Keratinocyte (primary cell): ENCODE results near the gene ELMO3. TPM values are rescaled to one million over a fixed set of nuclear protein-coding genes. Genes with fewer than 3 reads are reported as not detected.
A peak's percentile ranks its signal among the peaks of the same experiment; 100 is the strongest.

ENCODE experiments used
- DNase-seq: peaks from one replicate; pipeline ENCODE4 v3.0.0-alpha.2; 2011; ENCODE audit warnings: low read depth, missing footprints, low spot score
- FAIRE-seq: peaks from 2 replicates; lab custom pipeline; 2011; peaks lifted over from hg19 to GRCh38; lab: Jason Lieb, UNC
- H2AFZ ChIP-seq: 2 replicates; pipeline ENCODE4 v1.6.0; 2012; ENCODE audit warnings: low read length, control low read depth, inconsistent platforms; ENCODE audit not compliant: control insufficient read depth
- H3K27ac ChIP-seq: 2 replicates; pipeline ENCODE4 v1.5.1; 2011; ENCODE audit warnings: low read length; ENCODE audit not compliant: control insufficient read depth, insufficient read depth
- H3K27me3 ChIP-seq: 3 replicates; pipeline ENCODE4 v1.6.0; 2011; ENCODE audit warnings: low read length; ENCODE audit not compliant: control insufficient read depth, insufficient read depth; ENCODE audit errors: extremely low read depth
- H3K36me3 ChIP-seq, 2 experiments: 2 replicates in 1 of 2; 3 replicates in 1 of 2; pipeline ENCODE4 v1.5.1; 2011; ENCODE audit warnings: low read length in 2 of 2, mild to moderate bottlenecking in 1 of 2; ENCODE audit not compliant: control insufficient read depth in 2 of 2, insufficient read depth in 2 of 2; ENCODE audit errors: extremely low read depth in 1 of 2
- H3K4me1 ChIP-seq: 3 replicates; pipeline ENCODE4 v1.5.1; 2011; ENCODE audit warnings: low read length; ENCODE audit not compliant: control insufficient read depth, insufficient read depth; ENCODE audit errors: extremely low read depth
- H3K4me2 ChIP-seq: 3 replicates; pipeline ENCODE4 v1.6.0; 2011; ENCODE audit warnings: low read depth, low read length; ENCODE audit not compliant: control insufficient read depth, insufficient read depth; ENCODE audit errors: extremely low read depth
- H3K4me3 ChIP-seq, 3 experiments: fragments of 200-600 bp in 1 of 3; sonication (generic) in 1 of 3; 2 replicates in 2 of 3; 3 replicates in 1 of 3; pipeline ENCODE4 v1.5.1; 2011 to 2016; ENCODE audit warnings: low read length in 3 of 3, mild to moderate bottlenecking in 3 of 3, control low read depth in 2 of 3, inconsistent platforms in 1 of 3, low read depth in 1 of 3, mixed read lengths in 1 of 3, mixed run types in 1 of 3, moderate library complexity in 1 of 3; ENCODE audit not compliant: control insufficient read depth in 2 of 3, insufficient read depth in 2 of 3; ENCODE audit errors: extremely low read depth in 1 of 3
- H3K79me2 ChIP-seq: 2 replicates; pipeline ENCODE4 v1.6.0; 2012; ENCODE audit warnings: low read length; ENCODE audit not compliant: control insufficient read depth, insufficient read depth
- H3K9ac ChIP-seq: 3 replicates; pipeline ENCODE4 v1.6.0; 2011; ENCODE audit warnings: low read length; ENCODE audit not compliant: control insufficient read depth, insufficient read depth; ENCODE audit errors: extremely low read depth
- H3K9me1 ChIP-seq: 3 replicates; pipeline ENCODE4 v1.6.0; 2011; ENCODE audit warnings: low read length; ENCODE audit not compliant: control insufficient read depth, insufficient read depth; ENCODE audit errors: extremely low read depth
- H3K9me3 ChIP-seq: 2 replicates; pipeline ENCODE4 v1.5.1; 2012; ENCODE audit warnings: low read depth, low read length; ENCODE audit not compliant: control insufficient read depth
- H4K20me1 ChIP-seq: 3 replicates; pipeline ENCODE4 v1.6.0; 2011; ENCODE audit warnings: low read length; ENCODE audit not compliant: control insufficient read depth, insufficient read depth; ENCODE audit errors: extremely low read depth
- EZH2 ChIP-seq: IDR thresholded peaks from one replicate; pipeline ENCODE4 v1.6.1; 2012; ENCODE audit warnings: inconsistent platforms, mild to moderate bottlenecking, low read length, moderate library complexity
- dilution Hi-C: fragments of 300-500 bp; cut with MboI; formaldehyde crosslinking; loops from one replicate; pipeline ENCODE4 v1.7.0; 2020; ENCODE audit warnings: low sequenced_read_pairs; ENCODE audit not compliant: extremely low pct_ligation_motif_present
- polyA plus RNA-seq, 5 experiments: library from polyadenylated mRNA; depleted of rRNA in 3 of 5; stranded (reverse) in 3 of 5; stranded (forward) in 1 of 5; unstranded in 1 of 5; fragments of >200 nt; gene quantifications; 1 replicate in 1 of 5; 2 replicates in 3 of 5; 3 replicates in 1 of 5; pipeline versions ENCODE4 v1.2.1 to v1.2.3, GENCODE V29; 2011 to 2012; ENCODE audit warnings: missing spikeins in 2 of 5, low read depth in 1 of 5, low replicate concordance in 1 of 5
- TF ChIP-seq, protein P1 (sequence below), 3 experiments: IDR thresholded peaks in 1 of 3; conservative IDR thresholded peaks in 1 of 3; optimal IDR thresholded peaks in 1 of 3; 2 replicates in 2 of 3; 3 replicates in 1 of 3; pipeline versions ENCODE3 to v1.5.1; 2011; ENCODE audit warnings: low read length in 3 of 3, mild to moderate bottlenecking in 3 of 3, moderate library complexity in 2 of 3, control low read depth in 1 of 3, inconsistent platforms in 1 of 3; ENCODE audit not compliant: insufficient read depth in 2 of 3; ENCODE audit errors: extremely low read depth in 1 of 3

ELMO3 gene
- polyA plus RNA-seq, 1 donor (not counting 4 experiments of a cell fraction or from before 2014, with no cell fraction given): 21.0 TPM

DNA sequence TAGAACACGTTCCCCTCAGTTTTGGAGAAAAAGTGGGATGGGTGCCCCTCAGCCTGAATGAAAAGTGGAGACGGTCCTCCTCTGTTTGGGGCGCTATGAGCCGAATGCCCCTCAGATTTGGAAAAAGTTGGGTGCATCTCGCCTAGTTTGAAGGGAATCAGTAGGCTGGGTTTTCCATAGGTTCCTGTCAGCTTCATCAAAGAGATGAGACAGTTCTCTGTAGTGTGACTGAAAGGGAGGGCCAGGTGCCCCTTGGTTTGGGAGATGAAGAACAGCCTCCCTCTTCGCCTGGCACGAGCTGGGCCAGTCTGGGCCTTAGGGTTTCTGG, 49.1 kb downstream of the ELMO3 start:
- Histone ChIP-seq H4K20me1 (no peaks in the 10 kb centered on the region), H3K4me1 (peaks cover 43% of the 10 kb centered on the region), H2AFZ (peak overlapping the region; percentile 81), H3K27ac (no peak overlapping the region), H3K36me3 (peaks cover 0 to 5% of the 10 kb centered on the region in 2 experiments), H3K9me3 (no peaks in the 10 kb centered on the region), H3K4me2 (peak overlapping the region; percentile 82), H3K9ac (peak overlapping the region; percentile 53), H3K27me3 (peaks cover 18% of the 10 kb centered on the region), H3K4me3 (peak overlapping the region; percentile 40 to 62 (median 57)), H3K79me2 (peaks cover 10% of the 10 kb centered on the region), H3K9me1 (no peaks in the 10 kb centered on the region)
- DNase-seq (no peak), FAIRE-seq (no peak)
- dilution Hi-C loops: no loop called here
- no peak for TF ChIP-seq EZH2
- TF ChIP-seq, protein P1, sequence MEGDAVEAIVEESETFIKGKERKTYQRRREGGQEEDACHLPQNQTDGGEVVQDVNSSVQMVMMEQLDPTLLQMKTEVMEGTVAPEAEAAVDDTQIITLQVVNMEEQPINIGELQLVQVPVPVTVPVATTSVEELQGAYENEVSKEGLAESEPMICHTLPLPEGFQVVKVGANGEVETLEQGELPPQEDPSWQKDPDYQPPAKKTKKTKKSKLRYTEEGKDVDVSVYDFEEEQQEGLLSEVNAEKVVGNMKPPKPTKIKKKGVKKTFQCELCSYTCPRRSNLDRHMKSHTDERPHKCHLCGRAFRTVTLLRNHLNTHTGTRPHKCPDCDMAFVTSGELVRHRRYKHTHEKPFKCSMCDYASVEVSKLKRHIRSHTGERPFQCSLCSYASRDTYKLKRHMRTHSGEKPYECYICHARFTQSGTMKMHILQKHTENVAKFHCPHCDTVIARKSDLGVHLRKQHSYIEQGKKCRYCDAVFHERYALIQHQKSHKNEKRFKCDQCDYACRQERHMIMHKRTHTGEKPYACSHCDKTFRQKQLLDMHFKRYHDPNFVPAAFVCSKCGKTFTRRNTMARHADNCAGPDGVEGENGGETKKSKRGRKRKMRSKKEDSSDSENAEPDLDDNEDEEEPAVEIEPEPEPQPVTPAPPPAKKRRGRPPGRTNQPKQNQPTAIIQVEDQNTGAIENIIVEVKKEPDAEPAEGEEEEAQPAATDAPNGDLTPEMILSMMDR (optimal IDR thresholded peaks at IDR 0.05 in 1 of 3, IDR thresholded peaks at IDR 0.05 in 1 of 3, conservative IDR thresholded peaks at IDR 0.05 in 1 of 3; ENCODE audit: extremely low read depth in 1 of 3, insufficient read depth in 2 of 3, low read length in 3 of 3): no peak

- no peak for DNase-seq
- H3K9me1 ChIP-seq: no peaks in the 10 kb centered on the region
- peak within 1 kb of the TSS; percentile 53 for H3K9ac ChIP-seq
- peak within 1 kb of the TSS; percentile 40 to 62 (median 57) for H3K4me3 ChIP-seq
- TF ChIP-seq, protein P1 (optimal IDR thresholded peaks at IDR 0.05 in 1 of 3, IDR thresholded peaks at IDR 0.05 in 1 of 3, conservative IDR thresholded peaks at IDR 0.05 in 1 of 3; ENCODE audit: extremely low read depth in 1 of 3, insufficient read depth in 2 of 3, low read length in 3 of 3): peak in 2 of 3 experiments; percentile 3 to 49
- no peak for TF ChIP-seq EZH2
- H3K27ac ChIP-seq: no peak within 1 kb of the TSS
- dilution Hi-C loops: no loop called here
- FAIRE-seq: no peak
- H3K9me3 ChIP-seq: no peaks in the 10 kb centered on the region
- no peaks in the 10 kb centered on the region for H4K20me1 ChIP-seq
- peak within 1 kb of the TSS; percentile 81 for H2AFZ ChIP-seq
- no peaks in the 10 kb centered on the region for H3K36me3 ChIP-seq
- H3K79me2 ChIP-seq: peaks cover 6% of the 10 kb centered on the region
- H3K27me3 ChIP-seq: peaks cover 18% of the 10 kb centered on the region
- H3K4me2 ChIP-seq: peak within 1 kb of the TSS; percentile 82
- peaks cover 37% of the 10 kb centered on the region for H3K4me1 ChIP-seq
These were observed 49.7 kb downstream of the ELMO3 start, which contains the start of gene SLC9A5 for GRCh38 chr16:67248401-67249177. Gene SLC9A5, plus strand, starts transcription at chr16:67248979. Its CDS starts 36 bp downstream, at chr16:67249015.
